ENCODE data around the gene FKBP5.

- TF ChIP-seq CTCF (IDR thresholded peaks at IDR 0.05) = no peak
- no peak for TF ChIP-seq POLR2A (IDR thresholded peaks at IDR 0.05)
These were observed 1.8 kb upstream of the FKBP5 start for GRCh38 chr6:35690484-35690883.
